GM10847 (cell line): Measurements from ENCODE around the gene NDUFB1.

ENCODE experiments used
- POLR2A ChIP-seq: IDR thresholded peaks from 2 replicates; pipeline ENCODE4 v1.6.1; 2011; ENCODE audit not compliant: insufficient read length; ENCODE audit errors: extremely low read depth

NDUFB1 gene

DNA sequence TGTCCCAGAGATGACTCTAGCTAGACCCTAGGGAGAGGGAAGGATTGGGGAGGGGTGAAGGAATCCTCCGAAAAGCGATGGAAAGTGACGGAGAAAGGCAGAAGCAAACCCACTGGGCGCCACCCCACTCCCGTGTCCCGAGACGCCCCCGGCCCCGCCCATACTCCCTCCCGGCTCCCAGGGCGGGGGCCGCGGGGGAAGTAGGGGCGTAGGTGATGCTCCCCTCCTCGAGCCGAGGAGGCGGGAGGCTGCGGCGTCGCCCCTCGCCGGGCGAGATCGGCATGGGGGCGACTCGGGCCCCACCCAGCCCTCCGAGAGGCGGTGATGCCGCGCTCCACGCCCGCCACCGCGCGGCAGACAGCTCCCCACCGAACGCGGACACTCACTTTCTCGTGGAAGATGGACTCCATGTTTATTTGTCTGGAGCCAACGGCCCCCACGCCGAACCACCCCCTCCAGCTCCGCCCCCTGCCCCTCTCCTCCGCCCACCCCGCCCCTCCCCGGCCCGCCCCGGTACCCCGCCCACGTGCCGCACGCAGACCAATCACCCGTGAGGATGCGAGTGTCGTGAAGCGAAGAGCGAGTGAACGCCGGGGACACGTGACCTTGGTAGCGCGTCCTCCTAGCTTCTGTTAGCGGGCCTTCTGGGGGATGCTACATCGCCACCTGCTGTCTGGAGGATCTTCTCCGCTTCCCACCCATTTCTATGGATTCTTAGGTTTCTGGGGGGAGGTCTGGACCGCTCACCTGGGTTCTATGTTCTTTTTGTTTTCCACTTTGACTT is 15.2 kb downstream of the NDUFB1 start, which contains the start of gene ATXN3:
TSS of gene ATXN3 (minus strand) at position 440 of the 784 bp plus-strand sequence. CDS start at position 410, 30 bp downstream.
- TF ChIP-seq POLR2A = peak; percentile 47

GRCh38 chr14:92105893-92106142 is 15.7 kb downstream of the NDUFB1 start:
- TF ChIP-seq POLR2A = no peak

DNA sequence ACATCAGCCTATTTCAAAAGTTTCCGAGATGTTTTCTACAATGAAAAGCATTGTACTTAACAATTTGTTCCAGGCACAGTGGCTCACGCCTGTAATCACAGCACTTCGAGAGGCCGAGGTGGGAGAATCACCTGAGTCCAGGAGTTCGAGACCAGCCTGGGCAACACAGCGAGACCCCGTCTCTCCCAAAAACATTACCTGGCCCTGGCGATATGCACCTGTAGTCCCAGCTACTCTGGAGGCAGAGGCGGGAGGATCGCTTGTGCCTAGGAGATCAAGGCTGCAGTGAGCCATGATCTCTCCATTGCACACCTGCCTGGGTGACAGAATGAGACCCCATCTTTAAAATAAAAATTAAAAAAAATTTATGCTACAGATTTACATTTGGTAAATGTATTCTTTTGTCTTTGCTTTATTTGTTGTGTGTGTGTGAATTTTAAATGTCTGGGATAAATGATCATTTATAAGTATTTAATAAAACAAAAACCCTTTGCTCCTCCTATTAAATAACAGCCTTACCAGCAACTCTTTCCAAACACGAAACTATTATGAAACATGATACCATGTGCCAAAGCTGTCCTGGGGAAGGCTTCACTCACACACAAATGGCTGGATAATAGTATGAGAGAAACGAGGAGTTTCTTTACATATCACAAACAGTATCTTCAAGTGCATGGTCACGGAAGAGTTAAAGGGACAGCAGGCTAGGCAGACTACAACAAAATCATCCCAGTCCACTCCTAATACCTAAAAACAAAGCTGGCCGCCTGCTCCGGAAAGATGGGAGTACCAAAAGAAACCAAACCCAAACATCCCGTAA is 16.2 kb downstream of the NDUFB1 start:
- no peak for TF ChIP-seq POLR2A

DNA sequence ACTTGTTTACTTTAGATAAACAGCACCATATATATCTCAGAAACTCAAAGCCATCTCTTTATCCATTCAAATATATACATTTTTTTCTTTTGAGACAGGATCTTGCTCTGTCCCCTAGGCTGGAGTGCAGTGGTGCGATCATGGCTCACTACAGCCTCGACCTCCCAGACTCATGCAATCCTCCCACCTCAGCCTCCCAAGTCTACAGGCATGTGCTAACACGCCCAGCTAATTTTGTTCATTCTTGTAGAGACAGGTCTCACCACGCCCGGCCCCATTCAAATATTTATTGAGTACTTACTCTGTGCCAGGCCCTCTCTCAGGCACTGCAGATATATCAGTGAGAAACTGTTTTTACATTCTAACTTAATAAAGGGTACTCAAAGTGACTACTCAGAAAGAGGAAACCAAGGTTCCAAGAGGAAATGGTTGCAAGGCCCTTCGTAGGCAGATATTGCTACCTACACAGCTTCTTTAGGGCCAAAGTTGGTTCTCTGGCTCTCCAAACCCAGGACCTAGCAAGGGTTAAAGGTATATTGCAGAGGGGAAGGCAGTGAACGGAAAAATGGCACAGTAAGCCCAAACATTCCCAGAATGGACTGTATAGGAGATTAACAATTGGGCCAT is 18.0 kb downstream of the NDUFB1 start:
- no peak for TF ChIP-seq POLR2A

DNA sequence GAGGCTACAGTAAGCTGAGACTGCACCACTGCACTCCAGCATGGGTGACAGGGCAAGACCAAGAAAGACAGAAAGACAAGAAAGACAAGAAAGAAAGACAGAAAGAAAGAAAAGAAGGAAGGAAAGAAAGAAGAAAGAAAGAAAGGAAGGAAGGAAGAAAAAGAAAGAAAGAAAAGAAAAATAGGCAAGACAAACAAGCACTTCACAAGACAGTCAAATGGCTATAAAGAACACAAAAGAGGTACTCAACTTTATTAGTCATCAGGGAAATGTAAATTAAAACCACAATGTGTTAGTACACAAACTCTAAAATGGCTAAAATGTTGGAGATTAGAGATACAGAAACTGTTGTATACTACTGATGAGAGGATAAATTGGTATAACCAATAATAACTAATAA is 21.7 kb downstream of the NDUFB1 start:
- TF ChIP-seq POLR2A = no peak

DNA sequence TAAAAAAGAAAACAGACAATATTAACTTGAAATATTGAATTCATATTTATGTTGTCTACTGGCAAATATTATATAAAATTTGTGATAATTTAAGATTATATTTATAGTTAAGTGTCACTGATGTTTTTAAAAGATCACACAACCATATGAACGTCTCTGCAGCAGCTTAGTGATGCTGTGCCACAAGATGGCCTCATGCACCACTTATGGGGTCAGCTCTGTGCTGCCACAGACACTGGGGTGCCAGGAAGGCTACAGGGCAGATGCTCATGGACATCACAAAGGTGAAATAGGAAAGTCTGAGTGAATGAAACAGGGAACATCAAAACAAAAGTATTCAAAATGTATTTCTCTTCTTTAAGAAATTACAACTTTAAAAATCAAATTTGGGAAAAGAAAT is 28.2 kb downstream of the NDUFB1 start:
- no peak for TF ChIP-seq POLR2A

- TF ChIP-seq POLR2A = no peak
Measured at GRCh38 chr14:92088494-92088893, 33.0 kb downstream of the NDUFB1 start.

DNA sequence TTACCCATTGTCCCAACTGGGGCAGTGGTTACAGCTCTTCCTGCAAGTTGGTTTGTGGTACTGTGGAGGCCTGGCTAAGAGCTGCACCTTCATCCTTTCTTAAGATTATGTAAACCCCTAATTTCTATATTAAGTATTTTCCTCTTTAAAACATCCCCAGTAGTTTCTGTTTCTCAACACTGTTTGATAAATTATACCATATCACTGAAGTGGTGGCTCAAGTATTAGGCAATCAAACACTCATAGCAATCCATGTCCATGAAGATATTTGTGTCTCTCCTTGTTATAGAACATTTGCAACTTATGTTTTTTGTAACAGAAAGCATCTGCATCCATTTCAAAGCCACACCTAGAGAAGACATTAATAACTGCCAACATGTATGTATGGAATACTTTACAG is 47.0 kb downstream of the NDUFB1 start:
- TF ChIP-seq POLR2A = no peak
